Mucosa of descending colon (tissue), 3 donors: ENCODE data around the gene DOCK9. TPM values are rescaled to one million over a fixed set of nuclear protein-coding genes. Genes with fewer than 3 reads are reported as not detected.

Source experiments
- ATAC-seq: fragments of 200-7000 bp; cut with Tn5 transposase; one replicate; pipeline ENCODE4 v1.9.1; 2020; ENCODE audit warnings: mild to moderate bottlenecking, moderate library complexity
- DNase-seq, 3 donors: peaks; one replicate each; pipeline ENCODE4 v3.0.0-alpha.2; 2020
- H3K36me3 ChIP-seq: fragments of 200-600 bp; one replicate; pipeline ENCODE4 v1.8.0; 2021; ENCODE audit warnings: low read depth, mild to moderate bottlenecking
- H3K4me1 ChIP-seq: fragments of 200-600 bp; one replicate; pipeline ENCODE4 v1.8.0; 2021; ENCODE audit warnings: low read depth, mild to moderate bottlenecking
- H3K4me3 ChIP-seq: fragments of 200-600 bp; one replicate; pipeline ENCODE4 v1.8.0; 2021; ENCODE audit warnings: mild to moderate bottlenecking
- H3K9me3 ChIP-seq: fragments of 200-600 bp; one replicate; pipeline ENCODE4 v1.8.0; 2021; ENCODE audit warnings: mild to moderate bottlenecking
- intact Hi-C, 2 donors: fragments of 100-400 bp; cut with DNase I in 1 of 2; cut with micrococcal nuclease in 1 of 2; formaldehyde crosslinking; loops; one replicate each; pipeline versions ENCODE4 v1.11.0 to v1.11.1; 2022; cut with DNase I, micrococcal nuclease
- total RNA-seq, 3 donors: library from RNA; stranded (reverse); fragmentation: NEBNext Ultra II Directional in 2 of 3; extraction: Animal tissue kit (Norgen Biotek cat#: 25700) in 2 of 3; gene quantifications; one replicate each; pipeline versions ENCODE4 v1.2.1 to v1.2.4, GENCODE V29; 2021 to 2023
- TF ChIP-seq, protein P1 (sequence below): fragments of 200-600 bp; IDR thresholded peaks from one replicate; pipeline ENCODE4 v1.8.0; 2022; ENCODE audit warnings: antibody characterized with exemption, mild to moderate bottlenecking
- donor health status: DM: no; HTN: no; CAD: no; lungs with moderate emphysema.
- donor health status: DM: no; HTN: no; CAD: no.
- donor health status: DM: no; HTN: yes; CAD: no.

DOCK9 gene
- total RNA-seq, 3 donors from 2014 or later, result 52.0 to 136 (median 54.4) TPM

DNA sequence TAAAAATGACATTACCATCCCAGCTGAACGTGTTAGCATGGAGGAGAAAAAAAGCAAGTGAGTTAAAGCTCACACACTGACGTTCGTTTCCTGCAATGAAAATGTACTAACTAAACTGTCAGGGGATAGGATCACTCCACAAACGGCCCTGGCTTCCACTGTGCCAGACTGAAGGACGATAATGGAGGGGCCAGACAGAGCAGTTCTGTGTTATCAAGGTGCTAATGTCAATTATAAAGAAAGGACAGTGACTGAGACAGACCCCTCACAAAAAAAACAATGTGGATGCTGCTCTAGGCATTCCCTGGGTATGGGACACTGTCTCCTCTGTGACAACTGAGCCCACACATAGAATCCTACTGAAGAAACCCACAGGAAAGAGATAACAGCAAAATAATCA is 181.7 kb downstream of the DOCK9 start:
- TF ChIP-seq, protein P1, sequence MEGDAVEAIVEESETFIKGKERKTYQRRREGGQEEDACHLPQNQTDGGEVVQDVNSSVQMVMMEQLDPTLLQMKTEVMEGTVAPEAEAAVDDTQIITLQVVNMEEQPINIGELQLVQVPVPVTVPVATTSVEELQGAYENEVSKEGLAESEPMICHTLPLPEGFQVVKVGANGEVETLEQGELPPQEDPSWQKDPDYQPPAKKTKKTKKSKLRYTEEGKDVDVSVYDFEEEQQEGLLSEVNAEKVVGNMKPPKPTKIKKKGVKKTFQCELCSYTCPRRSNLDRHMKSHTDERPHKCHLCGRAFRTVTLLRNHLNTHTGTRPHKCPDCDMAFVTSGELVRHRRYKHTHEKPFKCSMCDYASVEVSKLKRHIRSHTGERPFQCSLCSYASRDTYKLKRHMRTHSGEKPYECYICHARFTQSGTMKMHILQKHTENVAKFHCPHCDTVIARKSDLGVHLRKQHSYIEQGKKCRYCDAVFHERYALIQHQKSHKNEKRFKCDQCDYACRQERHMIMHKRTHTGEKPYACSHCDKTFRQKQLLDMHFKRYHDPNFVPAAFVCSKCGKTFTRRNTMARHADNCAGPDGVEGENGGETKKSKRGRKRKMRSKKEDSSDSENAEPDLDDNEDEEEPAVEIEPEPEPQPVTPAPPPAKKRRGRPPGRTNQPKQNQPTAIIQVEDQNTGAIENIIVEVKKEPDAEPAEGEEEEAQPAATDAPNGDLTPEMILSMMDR, result no peak
- no peaks in the 10 kb centered on the region for H3K9me3 ChIP-seq
- H3K36me3 ChIP-seq, result no peaks in the 10 kb centered on the region
- no peaks in the 10 kb centered on the region for H3K4me1 ChIP-seq
- H3K4me3 ChIP-seq, result no peak overlapping the region
- intact Hi-C loops, result no loop called here
- DNase-seq (no peak), ATAC-seq (no peak)

- DNase-seq, result no peak
- no peak for ATAC-seq
- Histone ChIP-seq H3K4me3 (no peak overlapping the region), H3K9me3 (no peaks in the 10 kb centered on the region), H3K36me3 (no peaks in the 10 kb centered on the region), H3K4me1 (no peaks in the 10 kb centered on the region)
- TF ChIP-seq, protein P1, result no peak
- intact Hi-C loops, result no loop called here
Observed at GRCh38 chr13:98795220-98795619, 182.6 kb downstream of the DOCK9 start.

GRCh38 chr13:98794498-98794897 is 183.4 kb downstream of the DOCK9 start:
- TF ChIP-seq, protein P1, result no peak
- DNase-seq, result no peak
- Histone ChIP-seq H3K9me3 (no peaks in the 10 kb centered on the region), H3K36me3 (no peaks in the 10 kb centered on the region), H3K4me1 (no peaks in the 10 kb centered on the region), H3K4me3 (no peak overlapping the region)
- no peak for ATAC-seq
- intact Hi-C loops, result no loop called here

DNA sequence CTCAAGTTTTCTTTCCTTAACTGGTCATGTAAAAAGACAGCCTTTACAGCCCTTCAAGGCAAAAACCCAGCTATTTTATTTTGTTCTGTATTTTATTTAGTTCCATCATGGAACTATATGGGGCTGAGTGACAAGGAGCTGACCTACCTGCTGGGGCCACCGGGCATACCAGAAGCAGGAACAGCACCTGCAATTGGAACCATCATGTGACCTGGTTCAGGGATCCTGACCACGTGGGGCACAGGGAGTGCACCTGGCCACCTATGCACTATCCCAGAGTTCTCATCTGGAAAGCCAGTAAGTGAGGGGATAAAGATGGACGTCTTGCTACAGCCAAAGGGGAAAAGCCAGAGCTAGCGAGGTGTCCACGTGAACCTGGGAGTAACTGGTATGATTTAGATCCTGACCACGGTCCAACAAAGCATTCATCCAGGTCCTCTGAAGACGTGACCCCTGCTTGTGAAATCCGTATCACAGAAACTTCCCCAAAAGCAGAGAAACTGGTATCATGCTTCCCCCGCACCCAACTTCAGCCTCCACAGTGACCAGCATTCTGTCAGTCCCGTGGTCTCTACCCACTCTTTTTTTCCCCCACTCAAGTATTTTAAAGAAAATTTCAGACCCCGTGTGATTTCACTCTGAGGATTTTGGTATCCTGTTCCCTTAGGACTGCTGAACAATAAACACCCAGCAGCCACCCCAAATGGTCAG is 184.9 kb downstream of the DOCK9 start:
- TF ChIP-seq, protein P1, result no peak
- H3K4me3 ChIP-seq, result no peak overlapping the region
- intact Hi-C loops, result no loop called here
- no peaks in the 10 kb centered on the region for H3K4me1 ChIP-seq
- ATAC-seq, result peak; percentile 61
- H3K9me3 ChIP-seq, result no peaks in the 10 kb centered on the region
- no peaks in the 10 kb centered on the region for H3K36me3 ChIP-seq
- no peak for DNase-seq

GRCh38 chr13:98792321-98792720 is 185.5 kb downstream of the DOCK9 start:
- DNase-seq, result peak in 1 of 3 donors; percentile 51
- TF ChIP-seq, protein P1, result no peak
- intact Hi-C loops, result no loop called here
- peak; percentile 93 for ATAC-seq
- no peaks in the 10 kb centered on the region for H3K36me3 ChIP-seq
- H3K4me3 ChIP-seq, result no peak overlapping the region
- H3K4me1 ChIP-seq, result no peaks in the 10 kb centered on the region
- no peaks in the 10 kb centered on the region for H3K9me3 ChIP-seq
